ENCODE measurements around the gene RBM7. TPM values are rescaled to one million over a fixed set of nuclear protein-coding genes. Genes with fewer than 3 reads are reported as not detected.

Gene RBM7
- total RNA-seq, 4 donors from 2014 or later, result 13.7 to 28.0 (median 17.6) TPM

- no peaks in the 10 kb centered on the region for H3K36me3 ChIP-seq
- TF ChIP-seq POLR2AphosphoS5 (IDR thresholded peaks at IDR 0.05), result no peak
- no peak for TF ChIP-seq EP300 (IDR thresholded peaks at IDR 0.05)
- no peak for TF ChIP-seq POLR2A (IDR thresholded peaks at IDR 0.05; ENCODE audit: low read depth)
- TF ChIP-seq CTCF (IDR thresholded peaks at IDR 0.05), result no peak
- no peaks in the 10 kb centered on the region for H3K4me1 ChIP-seq
- H3K4me3 ChIP-seq, result no peak overlapping the region
- 80% methylated on average over 3 of the region's 3 CpGs for WGBS
- peaks cover 0 to 14% (median 0%) of the 10 kb centered on the region in 4 donors for H3K27me3 ChIP-seq
- peaks cover 0 to 4% (median 0%) of the 10 kb centered on the region in 4 donors for H3K9me3 ChIP-seq
- intact Hi-C loops (cut with DNase I), result no loop called here
- DNase-seq (ENCODE audit: extremely low spot score), result no peak
- H3K27ac ChIP-seq (replicated peaks in 1 of 4), result no peak overlapping the region
Measured at GRCh38 chr11:114382509-114382908, 18.0 kb upstream of the RBM7 start.

- Histone ChIP-seq H3K4me1 (no peaks in the 10 kb centered on the region), H3K27me3 (no peaks in the 10 kb centered on the region), H3K4me3 (no peak overlapping the region), H3K27ac (replicated peaks in 1 of 4) (no peak overlapping the region), H3K9me3 (peaks cover 0 to 4% (median 0%) of the 10 kb centered on the region in 4 donors), H3K36me3 (no peaks in the 10 kb centered on the region)
- WGBS, result 100% methylated on average over 1 of the region's 1 CpG
- intact Hi-C loops (cut with DNase I), result no loop called here
- DNase-seq (ENCODE audit: extremely low spot score), result no peak
- no peak for TF ChIP-seq EP300 (IDR thresholded peaks at IDR 0.05)
- no peak for TF ChIP-seq POLR2A (IDR thresholded peaks at IDR 0.05; ENCODE audit: low read depth)
- TF ChIP-seq CTCF (IDR thresholded peaks at IDR 0.05), result no peak
- TF ChIP-seq POLR2AphosphoS5 (IDR thresholded peaks at IDR 0.05), result no peak
Measured at GRCh38 chr11:114384487-114384886, 16.0 kb upstream of the RBM7 start.

GRCh38 chr11:114386131-114386530 lies 14.3 kb upstream of the RBM7 start:
- H3K36me3 ChIP-seq, result no peaks in the 10 kb centered on the region
- TF ChIP-seq POLR2AphosphoS5 (IDR thresholded peaks at IDR 0.05) (no peak), CTCF (IDR thresholded peaks at IDR 0.05) (no peak), POLR2A (IDR thresholded peaks at IDR 0.05; ENCODE audit: low read depth) (no peak), EP300 (IDR thresholded peaks at IDR 0.05) (no peak)
- H3K4me3 ChIP-seq, result no peak overlapping the region
- H3K27ac ChIP-seq (replicated peaks in 1 of 4), result no peak overlapping the region
- WGBS, result 62% methylated on average over 2 of the region's 2 CpGs
- peaks cover 0 to 4% (median 0%) of the 10 kb centered on the region in 4 donors for H3K9me3 ChIP-seq
- H3K4me1 ChIP-seq, result no peaks in the 10 kb centered on the region
- peaks cover 0 to 3% (median 0%) of the 10 kb centered on the region in 4 donors for H3K27me3 ChIP-seq
- no peak for DNase-seq (ENCODE audit: extremely low spot score)
- intact Hi-C loops (cut with DNase I), result no loop called here

- Histone ChIP-seq H3K9me3 (peaks cover 0 to 4% (median 0%) of the 10 kb centered on the region in 4 donors), H3K4me1 (no peaks in the 10 kb centered on the region), H3K4me3 (no peak overlapping the region), H3K27me3 (peaks cover 0 to 3% (median 0%) of the 10 kb centered on the region in 4 donors), H3K27ac (replicated peaks in 1 of 4) (no peak overlapping the region), H3K36me3 (no peaks in the 10 kb centered on the region)
- intact Hi-C loops (cut with DNase I), result no loop called here
- TF ChIP-seq CTCF (IDR thresholded peaks at IDR 0.05) (no peak), POLR2AphosphoS5 (IDR thresholded peaks at IDR 0.05) (no peak), EP300 (IDR thresholded peaks at IDR 0.05) (no peak), POLR2A (IDR thresholded peaks at IDR 0.05; ENCODE audit: low read depth) (no peak)
- no peak for DNase-seq (ENCODE audit: extremely low spot score)
- 95% methylated on average over 1 of the region's 1 CpG for WGBS
Measured at GRCh38 chr11:114386545-114386944, 13.9 kb upstream of the RBM7 start.

Measured in esophagus muscularis mucosa (tissue), 4 donors.